Measurements from ENCODE around the gene A3GALT2.

GRCh38 chr1:33354707-33355316, 33.9 kb upstream of the A3GALT2 start:
- TF ChIP-seq CTCF (IDR thresholded peaks at IDR 0.05; ENCODE audit: low read depth, low read length, missing input control) (no peak), RAD21 (IDR thresholded peaks at IDR 0.05) (no peak), ATF3 (IDR thresholded peaks at IDR 0.05) (no peak), JUND (IDR thresholded peaks at IDR 0.05) (no peak), GABPA (IDR thresholded peaks at IDR 0.05 in 1 of 2, conservative IDR thresholded peaks at IDR 0.05 in 1 of 2) (no peak), TAF1 (conservative IDR thresholded peaks at IDR 0.05) (no peak)
